D721Med (cell line): ENCODE results near the gene PLEKHG2.

Experiments used
- DNase-seq: peaks from one replicate; pipeline ENCODE4 v3.0.0; 2011; ENCODE audit warnings: low spot score; ENCODE audit not compliant: insufficient read length
- FAIRE-seq: peaks from 2 replicates; lab custom pipeline; 2011; peaks lifted over from hg19 to GRCh38; lab: Jason Lieb, UNC
- TF ChIP-seq, protein P1 (sequence below): IDR thresholded peaks from 2 replicates; pipeline ENCODE4 v1.5.1; 2012; ENCODE audit warnings: mild to moderate bottlenecking, control low read depth; ENCODE audit not compliant: insufficient read depth; ENCODE audit errors: missing control alignments

PLEKHG2 gene

DNA sequence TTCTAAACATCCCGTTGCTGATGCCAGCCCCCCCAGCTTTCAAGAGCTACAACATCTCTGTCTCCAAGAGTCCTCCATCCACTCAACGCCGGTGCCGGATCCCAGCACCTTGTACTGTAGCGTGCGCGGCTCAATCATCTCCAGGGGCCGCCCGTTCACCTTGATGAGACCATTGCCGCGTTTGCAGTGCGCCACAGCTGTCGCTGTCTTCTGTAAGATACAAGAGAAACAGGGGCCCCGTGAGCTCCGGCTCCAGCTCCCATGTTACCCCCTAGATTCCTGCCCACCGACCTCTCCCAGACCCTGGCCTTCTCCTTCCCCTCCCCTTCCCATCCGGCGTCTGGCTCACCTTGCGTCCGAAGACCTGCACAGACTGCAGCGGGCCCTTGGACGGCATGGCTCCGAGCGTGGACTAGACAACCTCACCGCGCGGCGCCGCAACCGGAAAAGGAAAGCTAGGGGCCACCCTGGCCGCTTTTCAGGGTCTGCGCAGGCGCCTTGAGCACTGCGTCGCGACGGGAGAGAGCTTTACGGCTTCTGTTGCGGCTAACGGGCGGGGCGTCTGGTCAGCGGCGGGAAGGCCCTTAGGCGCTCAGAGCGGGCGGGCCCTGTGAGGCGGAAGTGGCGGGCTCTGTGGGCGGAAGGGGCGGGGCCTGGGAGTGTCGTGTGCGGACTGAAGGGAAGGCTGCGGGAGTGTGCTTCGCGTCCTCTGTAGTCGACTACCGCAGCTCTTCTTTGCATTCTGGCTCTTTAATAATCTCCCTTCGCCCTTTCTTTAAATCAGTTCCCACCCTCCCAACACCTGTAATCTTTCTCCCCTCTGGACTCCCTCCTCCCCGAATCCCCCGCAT lies 23.3 kb downstream of the PLEKHG2 start, which contains the start of gene RPS16:
RPS16 (minus strand) TSS at position 451 of the 851 bp plus-strand sequence; CDS start at position 397, 54 bp downstream.
- DNase-seq (peak; percentile 81), FAIRE-seq (no peak)
- TF ChIP-seq, protein P1, sequence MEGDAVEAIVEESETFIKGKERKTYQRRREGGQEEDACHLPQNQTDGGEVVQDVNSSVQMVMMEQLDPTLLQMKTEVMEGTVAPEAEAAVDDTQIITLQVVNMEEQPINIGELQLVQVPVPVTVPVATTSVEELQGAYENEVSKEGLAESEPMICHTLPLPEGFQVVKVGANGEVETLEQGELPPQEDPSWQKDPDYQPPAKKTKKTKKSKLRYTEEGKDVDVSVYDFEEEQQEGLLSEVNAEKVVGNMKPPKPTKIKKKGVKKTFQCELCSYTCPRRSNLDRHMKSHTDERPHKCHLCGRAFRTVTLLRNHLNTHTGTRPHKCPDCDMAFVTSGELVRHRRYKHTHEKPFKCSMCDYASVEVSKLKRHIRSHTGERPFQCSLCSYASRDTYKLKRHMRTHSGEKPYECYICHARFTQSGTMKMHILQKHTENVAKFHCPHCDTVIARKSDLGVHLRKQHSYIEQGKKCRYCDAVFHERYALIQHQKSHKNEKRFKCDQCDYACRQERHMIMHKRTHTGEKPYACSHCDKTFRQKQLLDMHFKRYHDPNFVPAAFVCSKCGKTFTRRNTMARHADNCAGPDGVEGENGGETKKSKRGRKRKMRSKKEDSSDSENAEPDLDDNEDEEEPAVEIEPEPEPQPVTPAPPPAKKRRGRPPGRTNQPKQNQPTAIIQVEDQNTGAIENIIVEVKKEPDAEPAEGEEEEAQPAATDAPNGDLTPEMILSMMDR: no peak

DNA sequence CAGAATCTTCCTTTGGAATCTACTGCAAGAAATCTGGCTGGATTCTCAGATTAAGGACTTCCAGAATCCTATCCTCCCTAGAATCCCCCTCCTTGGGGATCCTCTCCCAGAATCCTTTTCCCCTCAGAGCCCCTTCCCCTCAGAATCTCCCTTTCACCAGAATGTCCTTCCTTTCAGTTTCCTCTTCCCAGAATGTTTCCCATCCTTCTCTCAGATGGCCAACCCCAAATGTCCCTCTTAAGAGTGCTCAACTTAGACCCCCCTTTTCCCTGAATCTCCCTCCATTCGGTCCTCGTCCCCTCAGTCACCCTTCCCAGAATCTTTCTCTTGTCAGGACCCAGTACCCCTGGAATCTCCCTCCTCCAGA lies 23.9 kb downstream of the PLEKHG2 start:
- FAIRE-seq (no peak), DNase-seq (no peak)
- TF ChIP-seq, protein P1: no peak

DNA sequence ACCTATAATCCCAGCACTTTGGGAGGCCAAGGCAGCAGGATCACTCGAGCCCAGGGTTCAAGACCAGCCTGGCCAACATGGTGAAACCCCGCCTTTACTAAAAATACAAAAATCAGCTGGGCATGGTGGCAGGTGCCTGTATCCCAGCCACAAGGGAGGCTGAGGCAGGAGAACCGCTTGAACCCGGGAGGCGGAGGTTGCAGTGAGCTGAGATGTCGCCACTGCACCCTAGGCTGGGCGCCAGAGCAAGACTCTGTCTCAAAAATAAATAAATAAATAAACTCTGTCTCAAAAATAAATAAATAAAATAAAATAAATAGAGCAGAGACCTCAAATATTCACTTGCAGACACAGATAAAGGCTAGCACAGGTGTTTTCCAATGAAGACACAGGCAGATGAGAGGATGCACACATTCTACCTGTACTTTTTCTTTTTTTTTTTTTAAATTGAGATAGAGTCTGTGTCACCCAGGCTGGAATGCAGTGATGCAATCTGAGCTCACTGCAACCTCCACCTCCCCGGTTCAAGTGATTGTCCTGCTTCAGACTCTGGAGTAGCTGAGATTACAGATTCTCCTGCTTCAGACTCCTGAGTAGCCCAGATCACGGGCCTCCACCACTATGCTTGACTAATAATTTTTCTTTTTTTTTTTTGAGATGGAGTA lies 25.9 kb downstream of the PLEKHG2 start:
- TF ChIP-seq, protein P1: no peak
- no peak for FAIRE-seq
- DNase-seq: no peak

DNA sequence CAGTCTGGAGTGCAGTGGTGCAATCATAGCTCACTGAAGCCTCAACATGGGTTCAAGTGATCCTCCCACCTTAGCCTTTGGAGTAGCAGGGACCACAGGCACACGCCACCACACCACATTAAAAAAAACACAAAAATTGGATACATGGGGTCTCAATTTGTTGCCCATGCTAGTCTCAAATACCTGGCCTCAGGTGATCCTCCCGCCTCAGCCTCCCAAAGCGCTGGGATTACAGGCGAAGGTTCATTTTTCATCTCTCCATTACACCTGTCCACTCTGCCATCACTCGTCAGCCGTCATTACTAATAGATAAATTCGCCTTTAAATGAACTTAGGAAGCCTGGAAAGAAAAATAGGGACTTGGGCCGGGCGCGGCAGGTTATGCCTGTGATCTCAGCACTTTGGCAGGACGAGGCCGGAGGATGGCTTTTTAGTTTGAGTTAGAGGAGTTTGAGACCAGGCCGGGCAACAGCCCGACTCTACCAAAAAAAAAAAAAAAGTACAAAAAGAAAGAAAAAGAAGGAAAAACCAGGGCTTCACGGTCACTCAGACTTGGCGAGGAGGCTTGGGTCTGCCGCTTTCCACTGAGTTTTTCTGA lies 32.2 kb downstream of the PLEKHG2 start:
- no peak for DNase-seq
- TF ChIP-seq, protein P1: no peak
- no peak for FAIRE-seq

DNA sequence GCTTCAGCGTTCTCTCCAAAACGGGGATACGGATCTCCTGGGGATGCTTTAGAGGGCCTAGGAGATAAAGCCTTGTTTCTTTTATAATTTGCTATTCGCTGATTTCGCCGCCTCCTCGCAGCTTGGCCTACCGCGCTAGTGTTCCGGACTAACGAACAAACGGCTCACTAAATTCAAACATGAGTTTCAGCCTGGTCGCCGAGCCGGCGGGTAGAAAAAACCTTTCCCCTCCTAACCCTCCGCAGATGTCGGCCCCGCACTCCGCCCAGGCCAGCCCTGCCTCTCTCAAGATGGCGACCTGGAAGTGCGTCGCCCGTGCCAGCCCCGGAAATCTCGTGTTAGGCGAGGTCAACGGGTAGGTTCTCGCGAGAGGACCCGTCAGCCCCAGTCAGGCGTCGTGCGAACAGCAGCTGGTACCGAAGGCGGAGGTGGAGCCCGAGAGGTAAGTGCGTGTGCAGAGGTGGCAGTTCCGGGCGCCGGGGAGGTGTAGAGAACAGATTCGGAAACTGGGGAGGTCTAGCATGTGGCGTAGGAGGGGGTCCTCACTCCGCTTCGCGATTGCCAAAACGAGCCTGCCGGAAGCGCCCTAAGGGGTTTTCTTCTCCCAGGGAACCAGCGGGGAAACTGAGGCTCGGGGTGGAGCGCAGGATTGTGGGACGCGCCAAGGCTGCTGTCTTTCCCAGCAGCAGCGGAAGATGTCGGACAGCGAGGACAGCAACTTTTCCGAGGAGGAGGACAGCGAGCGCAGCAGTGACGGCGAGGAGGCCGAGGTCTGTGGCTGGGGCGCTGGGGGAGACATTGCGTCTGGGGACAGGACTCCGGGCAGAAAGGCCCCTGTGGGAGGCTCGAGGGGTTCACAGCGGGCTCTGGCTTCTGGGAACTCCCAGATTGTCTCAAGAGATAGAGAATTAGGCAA lies 33.0 kb downstream of the PLEKHG2 start, which contains the start of gene SUPT5H:
SUPT5H (plus strand) TSS at position 387 of the 916 bp plus-strand sequence; CDS start at position 696, 309 bp downstream.
- FAIRE-seq (no peak), DNase-seq (peak; percentile 99)
- TF ChIP-seq, protein P1: no peak

DNA sequence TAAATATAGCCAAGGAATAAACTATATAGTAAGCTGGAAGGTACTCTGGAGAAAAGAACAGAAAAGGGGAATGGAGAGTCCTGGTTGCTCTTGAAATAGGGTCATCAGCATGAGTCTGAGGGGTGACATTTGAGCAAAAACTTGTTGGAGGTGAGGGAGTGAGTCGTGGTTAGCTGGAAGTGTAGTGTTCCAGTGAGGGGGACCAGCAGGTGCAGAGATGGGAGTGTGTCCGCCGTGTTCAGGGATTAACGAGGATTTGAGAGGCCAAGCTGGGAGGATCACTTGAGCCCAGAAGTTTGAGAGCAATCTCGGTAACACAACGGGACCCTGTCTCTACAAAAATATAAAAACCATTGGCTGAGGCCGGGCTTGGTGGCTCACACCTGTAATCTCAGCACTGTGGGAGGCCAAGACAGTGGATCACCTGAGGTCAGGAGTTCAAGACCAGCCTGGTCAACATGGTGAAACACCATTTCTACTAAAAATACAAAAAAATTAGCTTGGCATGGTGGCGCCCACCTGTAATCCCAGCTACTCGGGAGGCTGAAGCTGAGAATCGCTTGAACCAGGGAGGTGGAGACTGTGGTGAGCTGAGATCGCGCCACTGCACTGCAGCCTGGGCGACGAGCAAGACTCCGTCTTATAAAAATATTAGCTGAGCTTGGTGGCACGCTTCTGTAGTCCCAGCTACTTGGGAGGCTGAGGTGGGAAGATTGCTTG lies 34.1 kb downstream of the PLEKHG2 start:
- TF ChIP-seq, protein P1: no peak
- FAIRE-seq (no peak), DNase-seq (no peak)
